ENCODE measurements around the gene CNTN4. TPM values are rescaled to one million over a fixed set of nuclear protein-coding genes. Genes with fewer than 3 reads are reported as not detected.

CNTN4 gene
- total and polyA plus RNA-seq, 2 experiments from 2014 or later: 0.91 to 4.0 TPM

- Histone ChIP-seq H3F3A (replicated peaks; ENCODE audit: low read depth) (no peaks in the 10 kb centered on the region), H3K79me2 (replicated peaks; ENCODE audit: insufficient read depth) (no peaks in the 10 kb centered on the region), H3K27ac (ENCODE audit: low read depth) (no peak overlapping the region), H3K4me3 (no peak overlapping the region), H4K20me1 (replicated peaks; ENCODE audit: insufficient read depth) (no peaks in the 10 kb centered on the region), H2AFZ (no peak overlapping the region), H3K36me3 (ENCODE audit: insufficient read depth) (no peaks in the 10 kb centered on the region), H3K4me2 (no peak overlapping the region), H3K9me2 (ENCODE audit: insufficient read depth) (no peaks in the 10 kb centered on the region), H3K4me1 (ENCODE audit: insufficient read depth) (peaks cover 32% of the 10 kb centered on the region), H3K27me3 (ENCODE audit: insufficient read depth) (no peaks in the 10 kb centered on the region)
- no peak for TF ChIP-seq JUNB (IDR thresholded peaks at IDR 0.05; ENCODE audit: unreplicated experiment)
- no peak for TF ChIP-seq ZNF114 (CRISPR knock-in tag; IDR thresholded peaks at IDR 0.05)
- no peak for TF ChIP-seq ZNF331 (CRISPR knock-in tag; IDR thresholded peaks at IDR 0.05; ENCODE audit: low read depth)
- TF ChIP-seq EZH2phosphoT487 (IDR thresholded peaks at IDR 0.05; ENCODE audit: unreplicated experiment): no peak
- TF ChIP-seq POLR2AphosphoS5 (IDR thresholded peaks at IDR 0.05; ENCODE audit: low read depth): no peak
- no peak for TF ChIP-seq CREB1 (CRISPR knock-in tag; IDR thresholded peaks at IDR 0.05; ENCODE audit: low read depth)
- no peak for TF ChIP-seq REST (IDR thresholded peaks at IDR 0.05; ENCODE audit: unreplicated experiment)
- no peak for TF ChIP-seq NANOG (IDR thresholded peaks at IDR 0.05; ENCODE audit: borderline replicate concordance)
- no peak for TF ChIP-seq EZH2 (IDR thresholded peaks at IDR 0.05; ENCODE audit: low read depth, unreplicated experiment)
- no peak for TF ChIP-seq ZNF462 (CRISPR knock-in tag; IDR thresholded peaks at IDR 0.05)
- TF ChIP-seq STAT1 (IDR thresholded peaks at IDR 0.05; ENCODE audit: unreplicated experiment): no peak
- no peak for TF ChIP-seq CTCF (conservative IDR thresholded peaks at IDR 0.05; ENCODE audit: low read depth in 2 of 2)
- no peak for TF ChIP-seq ETS1 (IDR thresholded peaks at IDR 0.05)
- no peaks in the 10 kb centered on the region for H3K4me1 Mint-ChIP-seq
- no peaks in the 10 kb centered on the region for H3K27me3 Mint-ChIP-seq (ENCODE audit: insufficient read depth, low read depth, poor library complexity)
- peaks cover 38% of the 10 kb centered on the region for H3K36me3 Mint-ChIP-seq (ENCODE audit: low read depth)
- no peak for ATAC-seq
- peaks cover 98% of the 10 kb centered on the region for H3K9me3 Mint-ChIP-seq
- H3K27ac Mint-ChIP-seq: no peak overlapping the region
- no peak overlapping the region for H3K4me3 Mint-ChIP-seq
- no peak for DNase-seq (ENCODE audit: low spot score)
Observed at GRCh38 chr3:3084890-3085289, 986.2 kb downstream of the CNTN4 start.

All from GM23338 (cell line).